Osteocyte (in vitro differentiated cells): ENCODE measurements around the gene ZNF497. TPM values are rescaled to one million over a fixed set of nuclear protein-coding genes. Genes with fewer than 3 reads are reported as not detected.
"Not testable (repeated sequence)": the region's sequence is repeated elsewhere in the genome, so short reads cannot be mapped to it uniquely, and the experiment has no call there.

ENCODE experiments used
- DNase-seq: peaks from one replicate; pipeline ENCODE4 v3.0.0; 2021; ENCODE audit warnings: mixed read lengths; ENCODE audit not compliant: unreplicated experiment; ENCODE audit errors: extremely low spot score
- H3K27ac Mint-ChIP-seq: one replicate; pipeline ENCODE4 v1.8.0; 2021; ENCODE audit warnings: mild to moderate bottlenecking, mixed read lengths; ENCODE audit not compliant: unreplicated experiment
- H3K27me3 Mint-ChIP-seq: one replicate; pipeline ENCODE4 v1.8.0; 2021; ENCODE audit warnings: mixed read lengths; ENCODE audit not compliant: unreplicated experiment
- H3K36me3 Mint-ChIP-seq: one replicate; pipeline ENCODE4 v1.8.0; 2021; ENCODE audit warnings: mixed read lengths; ENCODE audit not compliant: unreplicated experiment
- H3K4me1 Mint-ChIP-seq: one replicate; pipeline ENCODE4 v1.8.0; 2021; ENCODE audit warnings: mixed read lengths; ENCODE audit not compliant: unreplicated experiment
- H3K4me3 Mint-ChIP-seq: one replicate; pipeline ENCODE4 v1.8.0; 2021; ENCODE audit warnings: mild to moderate bottlenecking, moderate library complexity, mixed read lengths; ENCODE audit not compliant: unreplicated experiment
- H3K9me3 Mint-ChIP-seq: one replicate; pipeline ENCODE4 v1.8.0; 2021; ENCODE audit warnings: mixed read lengths; ENCODE audit not compliant: unreplicated experiment
- total RNA-seq: library from RNA; stranded (reverse); gene quantifications from 2 replicates; pipeline ENCODE4 v1.2.1, GENCODE V29; 2021
- TF ChIP-seq, protein P1 (sequence below): fragments of 200-600 bp; sonication (generic); IDR thresholded peaks from 2 replicates; pipeline ENCODE4 v1.5.0; 2021; ENCODE audit warnings: antibody characterized with exemption, mild to moderate bottlenecking, moderate library complexity

The ZNF497 gene
- total RNA-seq, 1 donor from 2014 or later, result 2.7 TPM

DNA sequence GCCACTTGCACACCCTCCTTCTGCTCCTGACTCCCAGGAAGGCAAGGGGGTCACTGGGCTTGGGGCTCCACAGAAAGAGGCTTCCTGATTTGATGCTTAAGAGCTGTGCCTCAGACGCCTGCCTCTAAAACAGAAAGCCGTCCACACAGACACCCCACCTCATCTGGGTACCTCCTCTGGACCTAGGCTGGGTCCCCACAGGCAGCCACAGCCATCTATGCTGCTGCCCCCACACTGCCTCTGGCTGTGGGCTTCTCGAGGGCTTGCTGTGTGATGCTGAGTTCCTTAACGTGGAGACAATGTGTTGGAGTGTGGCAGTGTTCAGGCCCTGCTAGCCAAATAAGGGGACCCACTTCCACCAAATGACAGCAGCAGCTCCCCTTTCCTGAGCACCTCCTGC is 44.3 kb downstream of the ZNF497 start:
- peaks cover 19% of the 10 kb centered on the region for H3K36me3 Mint-ChIP-seq
- no peaks in the 10 kb centered on the region for H3K9me3 Mint-ChIP-seq
- no peak overlapping the region for H3K27ac Mint-ChIP-seq
- no peaks in the 10 kb centered on the region for H3K27me3 Mint-ChIP-seq
- DNase-seq, result no peak
- H3K4me1 Mint-ChIP-seq, result no peaks in the 10 kb centered on the region
- TF ChIP-seq, protein P1, sequence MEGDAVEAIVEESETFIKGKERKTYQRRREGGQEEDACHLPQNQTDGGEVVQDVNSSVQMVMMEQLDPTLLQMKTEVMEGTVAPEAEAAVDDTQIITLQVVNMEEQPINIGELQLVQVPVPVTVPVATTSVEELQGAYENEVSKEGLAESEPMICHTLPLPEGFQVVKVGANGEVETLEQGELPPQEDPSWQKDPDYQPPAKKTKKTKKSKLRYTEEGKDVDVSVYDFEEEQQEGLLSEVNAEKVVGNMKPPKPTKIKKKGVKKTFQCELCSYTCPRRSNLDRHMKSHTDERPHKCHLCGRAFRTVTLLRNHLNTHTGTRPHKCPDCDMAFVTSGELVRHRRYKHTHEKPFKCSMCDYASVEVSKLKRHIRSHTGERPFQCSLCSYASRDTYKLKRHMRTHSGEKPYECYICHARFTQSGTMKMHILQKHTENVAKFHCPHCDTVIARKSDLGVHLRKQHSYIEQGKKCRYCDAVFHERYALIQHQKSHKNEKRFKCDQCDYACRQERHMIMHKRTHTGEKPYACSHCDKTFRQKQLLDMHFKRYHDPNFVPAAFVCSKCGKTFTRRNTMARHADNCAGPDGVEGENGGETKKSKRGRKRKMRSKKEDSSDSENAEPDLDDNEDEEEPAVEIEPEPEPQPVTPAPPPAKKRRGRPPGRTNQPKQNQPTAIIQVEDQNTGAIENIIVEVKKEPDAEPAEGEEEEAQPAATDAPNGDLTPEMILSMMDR, result no peak
- H3K4me3 Mint-ChIP-seq, result no peak overlapping the region

DNA sequence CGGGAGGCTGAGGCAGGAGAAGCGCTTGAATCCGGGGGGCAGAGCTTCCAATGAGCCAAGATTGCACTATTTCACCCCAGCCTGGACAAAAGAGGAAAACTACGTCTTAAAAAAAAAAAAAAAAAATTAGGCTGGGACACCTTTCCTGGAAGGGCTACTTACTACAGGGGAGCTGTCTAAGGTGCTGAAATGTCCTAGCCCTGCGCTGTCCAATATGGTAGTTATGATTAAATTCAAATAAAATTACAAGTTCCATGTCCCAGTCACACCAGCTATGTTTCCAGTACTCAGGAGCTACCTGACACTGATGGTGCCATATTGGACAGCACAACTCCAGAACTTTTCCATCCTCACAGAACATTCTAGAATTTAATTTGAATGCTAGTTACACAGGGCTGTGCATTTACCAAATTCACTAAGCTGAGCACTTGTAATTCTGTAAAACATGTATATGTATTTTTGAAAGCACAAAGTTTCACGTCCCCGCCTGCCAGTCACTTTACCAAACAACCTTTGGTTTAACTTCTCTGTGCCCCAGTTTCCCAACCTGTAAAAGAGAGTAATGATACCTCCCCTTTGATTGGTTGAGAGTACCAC is 45.0 kb downstream of the ZNF497 start:
- Mint-ChIP-seq H3K4me3 (no peak overlapping the region), H3K4me1 (no peaks in the 10 kb centered on the region), H3K36me3 (peaks cover 23% of the 10 kb centered on the region), H3K27ac (no peak overlapping the region), H3K27me3 (no peaks in the 10 kb centered on the region), H3K9me3 (no peaks in the 10 kb centered on the region)
- no peak for DNase-seq
- TF ChIP-seq, protein P1, result no peak

DNA sequence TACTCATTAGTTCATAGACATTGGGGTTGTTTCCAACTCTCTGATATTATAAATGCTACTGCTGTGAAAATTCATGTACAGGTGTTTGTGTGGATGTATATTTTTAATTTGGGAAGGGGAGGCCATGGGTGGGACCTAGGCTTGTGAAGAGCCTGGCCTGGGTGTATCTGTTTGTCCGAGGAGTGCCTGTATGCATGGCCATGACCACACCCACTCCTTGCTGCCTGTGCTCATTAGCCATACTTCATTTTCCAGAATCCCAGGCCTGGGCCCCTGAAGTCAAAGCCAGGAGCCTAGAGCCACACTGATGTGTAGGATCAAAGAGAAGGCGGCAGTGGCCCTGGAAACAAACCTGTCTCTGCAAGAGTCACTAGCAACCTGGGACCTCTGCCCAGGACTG is 47.0 kb downstream of the ZNF497 start:
- TF ChIP-seq, protein P1, result no peak
- Mint-ChIP-seq H3K9me3 (peaks cover 8% of the 10 kb centered on the region), H3K36me3 (peaks cover 39% of the 10 kb centered on the region), H3K4me3 (no peak overlapping the region), H3K27me3 (no peaks in the 10 kb centered on the region), H3K4me1 (no peaks in the 10 kb centered on the region), H3K27ac (no peak overlapping the region)
- no peak for DNase-seq

DNA sequence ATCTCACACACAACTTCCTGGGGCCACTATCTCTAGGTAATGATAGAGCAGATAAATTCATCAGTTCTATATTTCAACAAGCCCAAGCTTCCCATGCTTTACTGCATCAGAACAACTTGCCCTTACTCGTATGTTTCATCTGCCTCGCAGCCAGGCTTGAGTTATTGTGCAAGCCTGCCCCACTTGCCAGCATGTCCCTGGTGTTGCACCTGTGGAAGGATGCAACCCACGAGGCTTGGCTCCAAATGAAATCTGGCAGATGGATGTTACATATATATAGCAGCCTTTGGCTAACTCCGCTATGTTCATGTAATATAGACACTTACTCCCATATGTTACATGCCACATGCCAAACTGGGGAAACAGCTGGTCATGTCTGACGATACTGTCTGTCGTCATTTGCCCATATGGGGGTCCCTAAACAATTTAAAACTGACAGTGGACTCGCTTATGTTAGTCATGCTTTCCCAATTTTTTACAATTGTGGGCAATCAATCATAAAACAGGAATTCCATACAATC is 51.1 kb downstream of the ZNF497 start:
- Mint-ChIP-seq H3K4me3 (no peak overlapping the region), H3K9me3 (peaks cover 8% of the 10 kb centered on the region), H3K36me3 (peaks cover 66% of the 10 kb centered on the region), H3K27me3 (no peaks in the 10 kb centered on the region), H3K27ac (no peak overlapping the region), H3K4me1 (peaks cover 2% of the 10 kb centered on the region)
- DNase-seq, result no peak
- TF ChIP-seq, protein P1, result no peak

DNA sequence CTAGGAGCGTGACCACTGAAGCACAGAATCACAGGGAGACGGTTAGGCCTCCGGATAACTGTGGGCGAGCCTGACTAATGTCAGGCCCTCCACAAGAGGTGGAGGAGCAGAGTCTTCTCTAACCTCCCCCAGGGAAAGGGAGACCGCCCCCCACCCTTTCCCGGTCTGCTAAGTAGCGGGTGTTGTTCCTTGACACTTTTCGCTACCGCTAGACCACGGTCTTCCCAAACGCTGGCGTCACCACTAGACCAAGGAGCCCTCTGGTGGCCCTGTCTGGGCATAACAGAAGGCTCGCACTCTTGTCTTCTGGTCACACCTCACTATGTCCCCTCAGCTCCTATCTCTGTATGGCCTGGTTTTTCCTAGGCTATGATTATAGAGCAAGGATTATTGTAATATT is 51.9 kb downstream of the ZNF497 start:
- H3K9me3 Mint-ChIP-seq, H3K4me3 Mint-ChIP-seq, H3K27me3 Mint-ChIP-seq, H3K27ac Mint-ChIP-seq, DNase-seq, H3K4me1 Mint-ChIP-seq: not testable (repeated sequence)
- TF ChIP-seq, protein P1, result peak; percentile 37
- peaks cover 71% of the 10 kb centered on the region for H3K36me3 Mint-ChIP-seq
